ENCODE results near the gene PLXDC1.

PLXDC1 gene

GRCh38 chr17:39165178-39165840 lies 13.9 kb upstream of the PLXDC1 start (continued):
- TF ChIP-seq PATZ1 (CRISPR knock-in tag; IDR thresholded peaks at IDR 0.05; ENCODE audit: borderline replicate concordance) (no peak), ARNTL (CRISPR knock-in tag; IDR thresholded peaks at IDR 0.05; ENCODE audit: borderline replicate concordance, low read depth) (no peak), CSDC2 (CRISPR knock-in tag; IDR thresholded peaks at IDR 0.05) (no peak)

GRCh38 chr17:39164675-39165143 lies 13.3 kb upstream of the PLXDC1 start:
- no peak for TF ChIP-seq PPARA (CRISPR knock-in tag; IDR thresholded peaks at IDR 0.05; ENCODE audit: borderline replicate concordance)
- no peak for TF ChIP-seq ZFP30 (CRISPR knock-in tag; IDR thresholded peaks at IDR 0.05)
- TF ChIP-seq ZNF565 (CRISPR knock-in tag; conservative IDR thresholded peaks at IDR 0.05; ENCODE audit: low read depth), result no peak
- TF ChIP-seq BACH2 (CRISPR knock-in tag; IDR thresholded peaks at IDR 0.05; ENCODE audit: borderline replicate concordance), result no peak
- TF ChIP-seq ISL1 (CRISPR knock-in tag; IDR thresholded peaks at IDR 0.05), result no peak
- no peak for TF ChIP-seq OSR1 (CRISPR knock-in tag; IDR thresholded peaks at IDR 0.05)
- no peak for TF ChIP-seq ARNTL (CRISPR knock-in tag; IDR thresholded peaks at IDR 0.05; ENCODE audit: borderline replicate concordance, low read depth)
- no peak for TF ChIP-seq ZC3H10 (CRISPR knock-in tag; IDR thresholded peaks at IDR 0.05)
- TF ChIP-seq RARB (CRISPR knock-in tag; IDR thresholded peaks at IDR 0.05), result no peak
- no peak for TF ChIP-seq PATZ1 (CRISPR knock-in tag; IDR thresholded peaks at IDR 0.05; ENCODE audit: borderline replicate concordance)
- TF ChIP-seq TCF4 (CRISPR knock-in tag; IDR thresholded peaks at IDR 0.05; ENCODE audit: borderline replicate concordance), result no peak
- TF ChIP-seq SNAI2 (CRISPR knock-in tag; IDR thresholded peaks at IDR 0.05), result no peak
- ATAC-seq, result peak; percentile 98

GRCh38 chr17:39161962-39162361 lies 10.5 kb upstream of the PLXDC1 start:
- TF ChIP-seq ZC3H10 (CRISPR knock-in tag; IDR thresholded peaks at IDR 0.05) (no peak), PPARA (CRISPR knock-in tag; IDR thresholded peaks at IDR 0.05; ENCODE audit: borderline replicate concordance) (no peak), ZNF565 (CRISPR knock-in tag; conservative IDR thresholded peaks at IDR 0.05; ENCODE audit: low read depth) (no peak), POU6F1 (CRISPR knock-in tag; IDR thresholded peaks at IDR 0.05; ENCODE audit: borderline replicate concordance, low read depth) (no peak), TCF4 (CRISPR knock-in tag; IDR thresholded peaks at IDR 0.05; ENCODE audit: borderline replicate concordance) (no peak), SNAI2 (CRISPR knock-in tag; IDR thresholded peaks at IDR 0.05) (no peak), GLIS3 (CRISPR knock-in tag; IDR thresholded peaks at IDR 0.05) (no peak), CSRNP3 (CRISPR knock-in tag; IDR thresholded peaks at IDR 0.05) (no peak), RARB (CRISPR knock-in tag; IDR thresholded peaks at IDR 0.05) (no peak), ZNF8 (CRISPR knock-in tag; IDR thresholded peaks at IDR 0.05) (no peak), TOX (CRISPR knock-in tag; IDR thresholded peaks at IDR 0.05; ENCODE audit: borderline replicate concordance) (no peak), ZFP30 (CRISPR knock-in tag; IDR thresholded peaks at IDR 0.05) (no peak)
- no peak for ATAC-seq

GRCh38 chr17:39158623-39159022 lies 7.2 kb upstream of the PLXDC1 start:
- no peak for TF ChIP-seq ZNF8 (CRISPR knock-in tag; IDR thresholded peaks at IDR 0.05)
- no peak for TF ChIP-seq GLIS3 (CRISPR knock-in tag; IDR thresholded peaks at IDR 0.05)
- TF ChIP-seq ARNTL (CRISPR knock-in tag; IDR thresholded peaks at IDR 0.05; ENCODE audit: borderline replicate concordance, low read depth), result no peak
- TF ChIP-seq SNAI2 (CRISPR knock-in tag; IDR thresholded peaks at IDR 0.05), result no peak
- no peak for TF ChIP-seq CSRNP3 (CRISPR knock-in tag; IDR thresholded peaks at IDR 0.05)
- no peak for TF ChIP-seq ZC3H10 (CRISPR knock-in tag; IDR thresholded peaks at IDR 0.05)
- no peak for TF ChIP-seq ZFP30 (CRISPR knock-in tag; IDR thresholded peaks at IDR 0.05)
- TF ChIP-seq ESRRG (CRISPR knock-in tag; IDR thresholded peaks at IDR 0.05), result no peak
- TF ChIP-seq PATZ1 (CRISPR knock-in tag; IDR thresholded peaks at IDR 0.05; ENCODE audit: borderline replicate concordance), result no peak
- no peak for TF ChIP-seq ZFP3 (CRISPR knock-in tag; IDR thresholded peaks at IDR 0.05)
- TF ChIP-seq OSR1 (CRISPR knock-in tag; IDR thresholded peaks at IDR 0.05), result no peak
- TF ChIP-seq ISL1 (CRISPR knock-in tag; IDR thresholded peaks at IDR 0.05), result no peak
- no peak for TF ChIP-seq POU6F1 (CRISPR knock-in tag; IDR thresholded peaks at IDR 0.05; ENCODE audit: borderline replicate concordance, low read depth)
- no peak for TF ChIP-seq TOX (CRISPR knock-in tag; IDR thresholded peaks at IDR 0.05; ENCODE audit: borderline replicate concordance)
- ATAC-seq, result no peak

Data from SK-N-SH treated with all-trans-retinoic acid at 6 μM for 48 hours (cell line).